A549 (cell line): ENCODE measurements around the gene FAAP100.

Experiments
- BHLHE40 ChIP-seq: IDR thresholded peaks from 2 replicates; pipeline ENCODE4 v1.6.1; 2012; ENCODE audit warnings: low read depth, low read length, inconsistent platforms
- CTCF ChIP-seq: fragments of >200 bp; sonication (Bioruptor Twin); formaldehyde crosslinking; IDR thresholded peaks from 3 replicates; pipeline ENCODE4 v1.5.1; 2016
- FOSB ChIP-seq: fragments of 250-450 bp; sonication (Bioruptor Pico); IDR thresholded peaks from 2 replicates; pipeline ENCODE4 v1.5.0; 2020; ENCODE audit warnings: mild to moderate bottlenecking, moderate library complexity
- JUN ChIP-seq, 2 experiments: fragments of >200 bp; sonication (Bioruptor Twin); formaldehyde crosslinking; IDR thresholded peaks; 2 replicates in 1 of 2; 3 replicates in 1 of 2; pipeline ENCODE4 v1.6.1; 2016 to 2017
- POLR2A ChIP-seq: IDR thresholded peaks from 2 replicates; pipeline ENCODE4 v1.6.1; 2012; ENCODE audit warnings: mild to moderate bottlenecking, low read length
- REST ChIP-seq: fragments of 200-600 bp; sonication (generic); IDR thresholded peaks from 2 replicates; pipeline ENCODE4 v1.6.1; 2016; ENCODE audit warnings: antibody characterized with exemption, mild to moderate bottlenecking, moderate library complexity
- SREBF2 ChIP-seq: fragments of 450-650 bp; IDR thresholded peaks from 2 replicates; pipeline ENCODE4 v1.6.1; 2014; ENCODE audit warnings: mild to moderate bottlenecking, moderate library complexity
- TF ChIP-seq, protein P1 (sequence below): fragments of 450-650 bp; IDR thresholded peaks from 2 replicates; pipeline ENCODE4 v1.6.1; 2014; ENCODE audit warnings: antibody characterized with exemption
- TF ChIP-seq, protein P2 (sequence below): IDR thresholded peaks from 2 replicates; pipeline ENCODE4 v1.6.1; 2012

DNA sequence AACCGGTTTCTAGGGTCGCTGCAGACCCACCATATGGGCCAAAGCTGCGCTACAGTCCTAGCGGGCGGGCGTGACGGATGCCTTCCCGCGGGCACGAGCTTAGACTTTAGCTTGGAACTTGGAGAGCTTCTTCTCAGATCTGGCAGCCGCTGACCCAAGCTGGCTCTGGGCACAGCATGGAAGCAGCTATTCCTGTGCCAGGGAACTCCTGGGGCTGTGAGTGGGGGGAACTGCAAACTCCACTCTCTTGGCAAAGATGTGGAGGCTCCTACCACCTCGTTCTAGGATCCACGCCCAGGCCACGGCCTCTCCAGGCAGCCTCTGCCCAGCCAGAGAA, 8.8 kb downstream of the FAAP100 start:
- TF ChIP-seq CTCF, result no peak
- TF ChIP-seq BHLHE40, result no peak
- no peak for TF ChIP-seq SREBF2
- TF ChIP-seq, protein P1, sequence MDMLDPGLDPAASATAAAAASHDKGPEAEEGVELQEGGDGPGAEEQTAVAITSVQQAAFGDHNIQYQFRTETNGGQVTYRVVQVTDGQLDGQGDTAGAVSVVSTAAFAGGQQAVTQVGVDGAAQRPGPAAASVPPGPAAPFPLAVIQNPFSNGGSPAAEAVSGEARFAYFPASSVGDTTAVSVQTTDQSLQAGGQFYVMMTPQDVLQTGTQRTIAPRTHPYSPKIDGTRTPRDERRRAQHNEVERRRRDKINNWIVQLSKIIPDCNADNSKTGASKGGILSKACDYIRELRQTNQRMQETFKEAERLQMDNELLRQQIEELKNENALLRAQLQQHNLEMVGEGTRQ, result no peak
- TF ChIP-seq, protein P2, sequence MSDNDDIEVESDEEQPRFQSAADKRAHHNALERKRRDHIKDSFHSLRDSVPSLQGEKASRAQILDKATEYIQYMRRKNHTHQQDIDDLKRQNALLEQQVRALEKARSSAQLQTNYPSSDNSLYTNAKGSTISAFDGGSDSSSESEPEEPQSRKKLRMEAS, result no peak
- TF ChIP-seq POLR2A, result no peak
- TF ChIP-seq REST, result no peak
- no peak for TF ChIP-seq FOSB
- TF ChIP-seq JUN (IDR thresholded peaks at IDR 0.05), result no peak
